ENCODE measurements around the gene EVL. TPM values are rescaled to one million over a fixed set of nuclear protein-coding genes. Genes with fewer than 3 reads are reported as not detected.

EVL gene
- total RNA-seq, 2 donors from 2014 or later, result 41.5 to 42.0 TPM

GRCh38 chr14:100131181-100131580, 66.0 kb downstream of the EVL start:
- Histone ChIP-seq H3K9me3 (no peaks in the 10 kb centered on the region), H3K27ac (no peak overlapping the region), H3K27me3 (no peaks in the 10 kb centered on the region), H3K4me1 (peaks cover 0 to 16% of the 10 kb centered on the region in 2 donors), H3K4me3 (no peak overlapping the region), H3K36me3 (peaks cover 16% of the 10 kb centered on the region)
- no peak for DNase-seq (ENCODE audit: low spot score)
- TF ChIP-seq CTCF (IDR thresholded peaks at IDR 0.05), result no peak

- Histone ChIP-seq H3K9me3 (no peaks in the 10 kb centered on the region), H3K4me3 (no peak overlapping the region), H3K4me1 (peaks cover 0 to 16% of the 10 kb centered on the region in 2 donors), H3K27ac (no peak overlapping the region), H3K27me3 (no peaks in the 10 kb centered on the region), H3K36me3 (peaks cover 16% of the 10 kb centered on the region)
- TF ChIP-seq CTCF (IDR thresholded peaks at IDR 0.05), result no peak
- peak; percentile 67 for DNase-seq (ENCODE audit: low spot score)
These were observed 67.1 kb downstream of the EVL start for GRCh38 chr14:100132161-100132902.

- Histone ChIP-seq H3K4me1 (peaks cover 0 to 16% of the 10 kb centered on the region in 2 donors), H3K9me3 (no peaks in the 10 kb centered on the region), H3K36me3 (peaks cover 16% of the 10 kb centered on the region), H3K27ac (no peak overlapping the region), H3K27me3 (no peaks in the 10 kb centered on the region), H3K4me3 (no peak overlapping the region)
- no peak for TF ChIP-seq CTCF (IDR thresholded peaks at IDR 0.05)
- no peak for DNase-seq (ENCODE audit: low spot score)
These were observed 67.8 kb downstream of the EVL start for GRCh38 chr14:100132903-100133510.

GRCh38 chr14:100134586-100134985, 69.4 kb downstream of the EVL start:
- H3K4me3 ChIP-seq, result no peak overlapping the region
- H3K36me3 ChIP-seq, result peaks cover 16% of the 10 kb centered on the region
- no peak for DNase-seq (ENCODE audit: low spot score)
- H3K4me1 ChIP-seq, result peaks cover 0 to 1% of the 10 kb centered on the region in 2 donors
- no peak for TF ChIP-seq CTCF (IDR thresholded peaks at IDR 0.05)
- H3K27ac ChIP-seq, result no peak overlapping the region
- H3K27me3 ChIP-seq, result no peaks in the 10 kb centered on the region
- H3K9me3 ChIP-seq, result no peaks in the 10 kb centered on the region

- no peak for DNase-seq (ENCODE audit: low spot score)
- Histone ChIP-seq H3K4me1 (no peaks in the 10 kb centered on the region), H3K36me3 (peaks cover 16% of the 10 kb centered on the region), H3K4me3 (no peak overlapping the region), H3K27ac (no peak overlapping the region), H3K27me3 (no peaks in the 10 kb centered on the region), H3K9me3 (no peaks in the 10 kb centered on the region)
- no peak for TF ChIP-seq CTCF (IDR thresholded peaks at IDR 0.05)
These were observed 69.9 kb downstream of the EVL start for GRCh38 chr14:100135073-100135472.

All from right atrium auricular region (tissue), 2 donors.